DMS 273 (cell line): ENCODE data around the gene RAB12.
A peak's percentile ranks its signal among the peaks of the same experiment; 100 is the strongest.
"Not testable (repeated sequence)": the region's sequence is repeated elsewhere in the genome, so short reads cannot be mapped to it uniquely, and the experiment has no call there.

Experiments used
- DNase-seq: peaks from one replicate; lab custom pipeline; 2025; ENCODE audit not compliant: unreplicated experiment; lab: John Stamatoyannopoulos, UW

Gene RAB12

GRCh38 chr18:8643326-8643878 is 34.2 kb downstream of the RAB12 start:
- peak; percentile 35 for DNase-seq

- not testable (repeated sequence) for DNase-seq
These were observed 38.1 kb downstream of the RAB12 start for GRCh38 chr18:8647359-8647758.

GRCh38 chr18:8651478-8652261 is 42.4 kb downstream of the RAB12 start:
- not testable (repeated sequence) for DNase-seq

GRCh38 chr18:8654503-8655451 is 45.5 kb downstream of the RAB12 start:
- DNase-seq, result peak; percentile 67

- DNase-seq, result peak; percentile 66
These were observed 47.0 kb downstream of the RAB12 start for GRCh38 chr18:8656232-8656631.

- DNase-seq, result peak; percentile 50
These were observed 48.0 kb downstream of the RAB12 start for GRCh38 chr18:8657050-8657820.

GRCh38 chr18:8657873-8658470 is 48.7 kb downstream of the RAB12 start:
- peak; percentile 91 for DNase-seq

GRCh38 chr18:8658858-8659485 is 49.7 kb downstream of the RAB12 start:
- DNase-seq, result no peak

GRCh38 chr18:8659609-8660242 is 50.5 kb downstream of the RAB12 start:
- no peak for DNase-seq

- no peak for DNase-seq
These were observed 51.1 kb downstream of the RAB12 start for GRCh38 chr18:8660316-8660715.

GRCh38 chr18:8661754-8662559 is 52.7 kb downstream of the RAB12 start:
- peak; percentile 87 for DNase-seq

- DNase-seq, result no peak
These were observed 53.5 kb downstream of the RAB12 start for GRCh38 chr18:8662560-8663255.

- no peak for DNase-seq
These were observed 58.6 kb downstream of the RAB12 start for GRCh38 chr18:8667846-8668245.

- no peak for DNase-seq
These were observed 59.1 kb downstream of the RAB12 start for GRCh38 chr18:8668381-8668780.

GRCh38 chr18:8669571-8669970 is 60.3 kb downstream of the RAB12 start:
- no peak for DNase-seq

GRCh38 chr18:8673256-8674209 is 64.3 kb downstream of the RAB12 start:
- DNase-seq, result no peak

GRCh38 chr18:8675057-8675456 is 65.8 kb downstream of the RAB12 start:
- no peak for DNase-seq
